Rectal smooth muscle tissue (tissue), 1 donor: Measurements from ENCODE around the gene TIMP4.

Experiments used
- H3K27ac ChIP-seq: one replicate; pipeline ENCODE4 v1.7.0; 2013; ENCODE audit warnings: low read depth, low read length, inconsistent platforms
- H3K27me3 ChIP-seq: one replicate; pipeline ENCODE4 v1.7.0; 2013; ENCODE audit warnings: low read length; ENCODE audit not compliant: control insufficient read depth, insufficient read depth
- H3K36me3 ChIP-seq: one replicate; pipeline ENCODE4 v1.7.0; 2013; ENCODE audit warnings: low read length; ENCODE audit not compliant: control insufficient read depth, insufficient read depth
- H3K4me1 ChIP-seq: one replicate; pipeline ENCODE4 v1.7.0; 2013; ENCODE audit warnings: low read length; ENCODE audit not compliant: control insufficient read depth, insufficient read depth
- H3K4me3 ChIP-seq: one replicate; pipeline ENCODE4 v1.7.0; 2013; ENCODE audit warnings: low read length
- H3K9ac ChIP-seq: one replicate; pipeline ENCODE4 v1.7.0; 2013; ENCODE audit warnings: low read length

The TIMP4 gene

GRCh38 chr3:12114251-12114650 lies 44.5 kb downstream of the TIMP4 start:
- H3K27ac ChIP-seq, result no peak overlapping the region
- H3K9ac ChIP-seq, result no peak overlapping the region
- H3K4me3 ChIP-seq, result no peak overlapping the region
- H3K36me3 ChIP-seq, result no peaks in the 10 kb centered on the region
- H3K27me3 ChIP-seq, result no peaks in the 10 kb centered on the region
- no peaks in the 10 kb centered on the region for H3K4me1 ChIP-seq

DNA sequence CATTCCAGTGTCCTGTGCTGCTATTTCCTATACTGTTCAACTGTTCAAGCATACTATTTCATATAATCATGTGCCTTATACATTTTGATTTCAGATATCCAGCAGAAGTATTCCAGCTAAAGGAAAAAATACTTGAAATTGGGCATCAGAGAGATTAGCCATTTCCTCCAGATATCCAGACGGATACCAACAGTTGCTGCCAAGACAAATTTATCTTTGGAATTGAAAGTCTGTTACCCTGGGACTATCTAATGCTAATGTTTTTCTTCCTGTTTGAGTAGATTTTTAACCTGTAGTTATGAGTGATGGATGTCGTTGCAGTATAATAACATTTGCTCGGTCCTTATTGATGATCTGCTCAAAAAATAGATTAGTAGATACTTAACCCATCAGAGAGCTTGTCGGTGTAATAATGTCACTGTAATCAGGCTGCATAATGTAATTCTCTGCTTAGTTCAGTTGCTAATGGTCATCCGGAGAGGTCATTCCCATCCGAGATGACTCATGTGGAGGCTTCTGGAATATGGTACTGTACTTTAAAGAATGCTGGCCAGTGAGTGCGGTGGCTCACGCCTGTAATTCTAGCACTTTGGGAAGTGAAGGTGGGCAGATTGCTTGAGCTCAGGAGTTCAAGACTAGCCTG lies 51.5 kb downstream of the TIMP4 start:
- Histone ChIP-seq H3K27ac (no peak overlapping the region), H3K4me3 (no peak overlapping the region), H3K9ac (no peak overlapping the region), H3K36me3 (no peaks in the 10 kb centered on the region), H3K27me3 (no peaks in the 10 kb centered on the region), H3K4me1 (no peaks in the 10 kb centered on the region)
